ENCODE results near the gene TMEM41B. TPM values are rescaled to one million over a fixed set of nuclear protein-coding genes. Genes with fewer than 3 reads are reported as not detected.
"Not testable (repeated sequence)": the region's sequence is repeated elsewhere in the genome, so short reads cannot be mapped to it uniquely, and the experiment has no call there.

TMEM41B gene
- total RNA-seq, 1 experiment from 2014 or later: 88.6 TPM

DNA sequence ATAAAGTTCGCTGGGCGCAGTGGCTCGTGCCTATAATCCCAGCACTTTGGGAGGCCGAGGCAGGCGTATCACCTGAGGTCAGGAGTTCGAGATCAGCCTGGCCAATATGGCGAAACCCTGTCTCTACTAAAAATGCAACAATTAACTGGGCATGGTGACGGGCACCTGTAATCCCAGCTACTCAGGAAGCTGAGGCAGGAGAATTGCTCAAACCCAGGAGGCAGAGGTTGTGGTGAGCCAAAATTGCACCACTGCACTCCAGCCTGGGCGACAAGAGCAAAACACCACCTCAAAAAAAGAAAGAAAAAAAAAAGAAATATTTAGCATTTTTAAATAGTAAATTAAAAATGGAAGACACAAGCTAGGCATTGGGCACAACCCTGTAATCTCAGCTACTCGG lies 78.2 kb downstream of the TMEM41B start:
- H4K20me1 ChIP-seq (ENCODE audit: insufficient read depth, low read depth, low read length): peaks cover 11% of the 10 kb centered on the region; the same call in 1 of the 2 replicates
- H3K27ac ChIP-seq (ENCODE audit: low read length); H3K4me1 ChIP-seq (ENCODE audit: low read length); H3K4me3 ChIP-seq (ENCODE audit: low read length); H3K36me3 ChIP-seq (ENCODE audit: insufficient read depth, low read length); H3K9me3 ChIP-seq (ENCODE audit: low read length); DNase-seq; H2AFZ ChIP-seq (ENCODE audit: low read length); H3K79me2 ChIP-seq (ENCODE audit: low read length); H3K27me3 ChIP-seq (ENCODE audit: low read length); H3K9ac ChIP-seq (ENCODE audit: low read length); H3K4me2 ChIP-seq (ENCODE audit: low read depth, low read length, poor library complexity, severe bottlenecking); H3K9me2 ChIP-seq (replicated peaks; ENCODE audit: insufficient read depth, low read length): not testable (repeated sequence)

DNA sequence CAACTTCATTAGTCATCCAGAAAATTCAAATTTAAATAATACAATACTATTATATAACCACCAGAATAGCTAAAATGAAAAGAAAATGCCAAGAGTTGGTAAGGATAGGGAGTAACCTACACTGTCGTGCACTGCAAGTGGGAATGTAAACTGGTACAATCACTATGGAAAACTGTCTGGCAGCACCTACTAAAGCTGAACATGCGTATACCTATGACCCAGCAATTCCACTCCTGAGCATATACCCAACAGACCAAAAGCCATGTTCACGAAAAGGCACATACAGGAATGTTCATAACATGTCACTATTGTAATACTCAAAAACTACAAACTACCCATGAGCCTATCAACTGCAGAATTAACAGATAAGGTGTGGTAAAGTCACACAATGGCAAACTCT lies 81.9 kb downstream of the TMEM41B start:
- H3K36me3 ChIP-seq (ENCODE audit: insufficient read depth, low read length): no peaks in the 10 kb centered on the region
- no peaks in the 10 kb centered on the region for H3K4me1 ChIP-seq (ENCODE audit: low read length)
- no peak overlapping the region for H3K9ac ChIP-seq (ENCODE audit: low read length)
- H3K4me3 ChIP-seq (ENCODE audit: low read length): no peak overlapping the region
- no peak overlapping the region for H3K27ac ChIP-seq (ENCODE audit: low read length)
- H2AFZ ChIP-seq (ENCODE audit: low read length): no peak overlapping the region
- H3K27me3 ChIP-seq (ENCODE audit: low read length): no peaks in the 10 kb centered on the region
- H3K79me2 ChIP-seq (ENCODE audit: low read length): no peaks in the 10 kb centered on the region
- no peaks in the 10 kb centered on the region for H3K9me2 ChIP-seq (replicated peaks; ENCODE audit: insufficient read depth, low read length)
- no peak for DNase-seq
- H4K20me1 ChIP-seq (ENCODE audit: insufficient read depth, low read depth, low read length): peaks cover 23% of the 10 kb centered on the region; the same call in 1 of the 2 replicates
- no peak overlapping the region for H3K4me2 ChIP-seq (ENCODE audit: low read depth, low read length, poor library complexity, severe bottlenecking)
- no peaks in the 10 kb centered on the region for H3K9me3 ChIP-seq (ENCODE audit: low read length)

DNA sequence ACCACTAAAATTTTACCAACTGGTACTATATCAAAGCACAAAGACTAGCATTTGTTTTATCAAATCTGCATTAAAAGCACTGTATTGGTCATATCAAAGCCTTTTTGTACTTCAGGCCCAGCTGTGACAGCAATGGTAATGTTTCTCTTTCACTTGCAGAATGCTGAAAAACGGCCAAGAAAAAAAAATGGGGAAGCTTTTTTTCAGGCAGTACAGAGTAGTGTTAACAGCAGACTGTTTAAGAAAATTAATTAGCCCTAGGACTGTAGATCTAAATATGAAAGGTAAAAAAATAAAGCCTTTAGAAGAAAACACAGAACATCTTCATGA lies 82.6 kb downstream of the TMEM41B start:
- no peaks in the 10 kb centered on the region for H3K4me1 ChIP-seq (ENCODE audit: low read length)
- no peak overlapping the region for H3K4me2 ChIP-seq (ENCODE audit: low read depth, low read length, poor library complexity, severe bottlenecking)
- H3K36me3 ChIP-seq (ENCODE audit: insufficient read depth, low read length): no peaks in the 10 kb centered on the region
- no peaks in the 10 kb centered on the region for H3K79me2 ChIP-seq (ENCODE audit: low read length)
- H3K27me3 ChIP-seq (ENCODE audit: low read length): no peaks in the 10 kb centered on the region
- DNase-seq: peak; percentile 48
- H2AFZ ChIP-seq (ENCODE audit: low read length): no peak overlapping the region
- no peak overlapping the region for H3K9ac ChIP-seq (ENCODE audit: low read length)
- no peaks in the 10 kb centered on the region for H3K9me2 ChIP-seq (replicated peaks; ENCODE audit: insufficient read depth, low read length)
- H3K9me3 ChIP-seq (ENCODE audit: low read length): no peaks in the 10 kb centered on the region
- peaks cover 23% of the 10 kb centered on the region; the same call in 1 of the 2 replicates for H4K20me1 ChIP-seq (ENCODE audit: insufficient read depth, low read depth, low read length)
- H3K27ac ChIP-seq (ENCODE audit: low read length): no peak overlapping the region
- no peak overlapping the region for H3K4me3 ChIP-seq (ENCODE audit: low read length)

Small RNA genes lying within 50 kb of the gene (small RNA-seq; reads per million reads assigned to genes)
- not detected for gene RF00017

Other genes with a start within 250 kb of the TMEM41B start
- 6.8 TPM in 1 of 2 replicates, not detected in the other for gene SCUBE2, start 223.0 kb downstream of the TMEM41B start, total RNA-seq (2014; rRNA removed; shearing (Covaris generic); ENCODE audit: low replicate concordance)
- gene DENND5A, start 49.2 kb downstream of the TMEM41B start, total RNA-seq (2014; rRNA removed; shearing (Covaris generic); ENCODE audit: low replicate concordance): 48.1 and 57.3 TPM in 2 replicates
- 48.6 and 77.6 TPM in 2 replicates for gene IPO7, start 70.1 kb upstream of the TMEM41B start, total RNA-seq (2014; rRNA removed; shearing (Covaris generic); ENCODE audit: low replicate concordance)
- gene ZNF143, start 146.4 kb upstream of the TMEM41B start, total RNA-seq (2014; rRNA removed; shearing (Covaris generic); ENCODE audit: low replicate concordance): 36.7 and 41.8 TPM in 2 replicates